Left lobe of liver (tissue), 2 donors: ENCODE measurements around the gene ADCK2. TPM values are rescaled to one million over a fixed set of nuclear protein-coding genes. Genes with fewer than 3 reads are reported as not detected.
A peak's percentile ranks its signal among the peaks of the same experiment; 100 is the strongest.
"Not testable (repeated sequence)": the region's sequence is repeated elsewhere in the genome, so short reads cannot be mapped to it uniquely, and the experiment has no call there.

Experiments used
- ATAC-seq: fragments of 200-7000 bp; cut with Tn5 transposase; one replicate; pipeline ENCODE4 v1.9.1; 2020; ENCODE audit warnings: mild to moderate bottlenecking, moderate library complexity
- DNase-seq: peaks from one replicate; pipeline ENCODE4 v3.0.0-alpha.2; 2020; ENCODE audit warnings: low spot score
- total RNA-seq: library from RNA; stranded (reverse); gene quantifications from one replicate; pipeline ENCODE4 v1.2.1, GENCODE V29; 2021
- donor health status: DM: no; HTN: no; CAD: no; lungs with moderate emphysema.
- donor health status: DM: no; HTN: yes; CAD: no.

The ADCK2 gene
- total RNA-seq, 1 donor from 2014 or later = 11.7 TPM

DNA sequence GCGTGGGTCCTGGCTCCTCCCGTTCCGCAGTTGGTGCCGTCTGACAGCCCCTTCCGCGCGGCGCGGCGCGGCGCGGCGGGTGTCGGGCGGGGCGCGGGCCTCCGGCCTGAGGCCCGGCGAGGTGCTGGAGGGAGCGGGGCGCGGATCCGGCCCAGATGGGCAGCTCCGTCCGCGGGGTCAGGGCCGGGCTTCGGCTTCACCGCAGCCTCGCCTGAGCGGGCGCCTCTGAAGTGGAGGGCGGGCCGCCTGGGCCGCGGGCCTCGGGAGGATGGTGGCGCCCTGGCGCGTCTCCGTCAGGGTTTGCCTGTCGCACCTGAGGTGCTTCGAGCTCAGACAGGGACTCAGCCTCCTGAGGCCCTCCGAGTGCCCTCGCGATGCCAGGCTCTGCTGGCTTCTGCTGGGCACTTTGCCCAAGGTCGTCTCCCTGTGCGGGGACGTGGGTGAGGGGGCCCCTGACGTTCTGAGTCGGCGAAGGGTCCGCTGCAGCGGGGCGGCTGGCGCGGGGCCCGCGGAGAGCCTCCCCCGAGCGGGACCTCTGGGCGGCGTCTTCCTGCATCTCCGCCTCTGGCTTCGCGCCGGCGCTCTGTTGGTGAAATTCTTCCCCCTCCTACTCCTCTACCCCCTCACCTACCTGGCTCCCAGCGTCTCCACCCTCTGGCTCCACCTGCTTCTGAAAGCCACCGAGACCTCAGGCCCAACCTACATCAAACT, 473 bp downstream of the ADCK2 start:
- peak; percentile 62 for DNase-seq
- peak; percentile 61 for ATAC-seq

GRCh38 chr7:140673774-140674155, 1.0 kb downstream of the ADCK2 start:
- no peak for DNase-seq
- ATAC-seq = no peak

DNA sequence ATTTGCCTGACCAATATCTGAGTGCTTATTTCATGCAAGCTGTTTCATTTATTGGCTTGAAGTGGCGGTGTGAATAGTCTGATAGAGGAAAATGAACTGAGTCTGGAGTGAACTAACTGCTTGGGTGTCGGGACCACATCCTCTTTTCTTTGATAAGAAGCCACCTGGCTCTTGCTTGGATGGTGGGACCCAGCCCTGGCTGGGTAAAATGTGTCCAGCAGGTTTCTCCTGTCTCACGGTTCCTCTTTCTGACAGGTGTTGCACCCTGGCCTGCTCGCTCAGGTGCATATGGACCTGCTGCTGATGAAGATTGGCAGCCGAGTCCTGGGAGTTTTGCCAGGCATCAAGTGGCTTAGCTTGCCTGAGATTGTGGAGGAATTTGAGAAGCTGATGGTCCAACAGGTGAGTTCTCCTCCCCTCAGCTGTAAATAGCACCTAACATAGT, 1.6 kb downstream of the ADCK2 start:
- ATAC-seq = no peak
- DNase-seq = no peak

GRCh38 chr7:140674899-140675701, 2.4 kb downstream of the ADCK2 start:
- no peak for DNase-seq
- ATAC-seq = peak; percentile 66

- ATAC-seq = no peak
- DNase-seq = no peak
These were observed 3.0 kb downstream of the ADCK2 start for GRCh38 chr7:140675726-140676125.

DNA sequence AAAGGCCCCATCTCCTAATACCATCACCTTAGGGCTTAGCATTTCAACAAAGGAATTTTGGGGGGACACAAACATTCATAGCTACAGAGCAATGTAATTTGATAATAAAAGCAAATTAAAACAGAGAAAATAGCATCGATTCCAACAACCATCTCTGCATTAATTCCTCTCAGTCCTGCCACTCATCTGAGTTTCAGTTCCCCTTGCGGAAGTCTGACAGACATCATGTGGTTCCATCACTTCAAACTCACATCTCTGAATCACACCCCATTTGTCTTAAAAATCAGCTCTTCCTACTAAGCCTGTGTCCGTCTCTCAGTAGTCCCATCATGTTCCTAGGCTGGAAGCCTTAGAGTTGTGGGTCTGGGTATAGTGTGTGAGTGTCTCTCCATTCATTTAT, 3.6 kb downstream of the ADCK2 start:
- DNase-seq (no peak), ATAC-seq (no peak)

GRCh38 chr7:140676956-140677355, 4.2 kb downstream of the ADCK2 start:
- DNase-seq, ATAC-seq: not testable (repeated sequence)

DNA sequence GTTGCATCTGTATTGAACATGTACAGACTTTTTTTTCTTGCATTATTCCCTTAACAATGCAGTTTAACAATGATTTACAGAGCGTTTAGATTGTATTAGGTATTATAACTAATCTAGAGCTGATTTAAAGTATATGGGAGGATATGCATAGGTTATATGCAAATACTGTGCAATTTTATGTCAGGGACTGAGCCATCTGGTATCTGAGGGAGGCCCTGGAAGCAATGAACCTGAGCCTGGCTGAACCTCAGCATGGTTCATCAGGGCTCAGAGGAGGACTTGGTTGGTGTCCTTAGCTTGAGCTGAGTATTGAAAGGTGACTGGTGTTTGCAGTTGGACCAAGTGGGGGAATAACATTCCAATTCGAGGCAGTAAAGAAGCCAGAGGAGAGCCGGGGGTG, 4.8 kb downstream of the ADCK2 start:
- DNase-seq = no peak
- no peak for ATAC-seq

DNA sequence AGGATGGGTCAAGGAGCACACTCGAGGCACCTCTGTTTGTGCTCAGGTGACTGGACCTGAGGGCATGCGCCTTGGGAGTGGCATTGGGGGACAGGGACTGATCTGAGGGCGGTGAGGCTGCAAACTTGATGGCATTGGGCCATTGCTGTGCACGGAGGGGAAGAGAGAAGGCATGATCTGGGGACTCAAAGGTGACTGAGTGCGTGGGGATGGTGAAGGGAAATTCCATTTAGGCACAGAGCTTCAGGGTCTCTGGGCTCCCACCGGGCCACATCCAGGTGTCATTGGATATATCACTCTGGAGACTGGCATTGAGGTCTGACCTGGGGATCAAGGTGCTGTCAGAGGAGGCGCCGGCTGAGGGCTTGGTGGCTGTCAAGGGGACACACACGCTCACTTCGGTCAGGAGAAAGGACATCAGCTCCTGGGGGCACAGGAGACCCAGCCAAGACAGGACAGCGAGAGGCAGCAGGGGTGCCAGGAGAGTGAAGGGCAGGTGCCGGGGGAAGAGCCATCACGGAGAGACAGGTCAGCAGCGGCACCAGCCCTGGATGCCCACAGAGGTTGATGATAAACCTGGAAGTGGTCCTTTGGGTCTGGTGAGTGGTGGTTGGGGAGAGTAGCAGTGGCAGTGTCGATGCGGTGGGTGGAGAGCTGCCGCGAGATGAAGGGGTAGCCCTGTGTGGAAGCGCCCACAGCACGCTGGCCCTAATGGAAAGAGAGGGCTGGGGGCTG, 5.5 kb downstream of the ADCK2 start:
- ATAC-seq (no peak), DNase-seq (no peak)

DNA sequence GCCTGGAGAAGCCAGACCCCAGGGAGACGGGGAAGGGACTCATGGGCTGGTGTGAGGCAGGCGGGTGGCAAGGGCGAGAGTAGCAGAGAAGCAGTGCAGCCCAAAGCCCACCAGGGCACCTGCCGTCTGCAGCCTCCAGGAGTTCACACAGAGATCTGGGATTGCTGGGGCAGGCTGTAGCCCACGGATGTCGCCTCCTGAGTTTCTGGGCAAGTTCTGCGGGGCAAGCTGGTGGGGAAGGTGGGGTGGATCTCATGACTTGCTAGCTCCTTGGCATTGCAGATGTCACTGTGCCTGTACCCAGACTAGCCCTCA, 6.0 kb downstream of the ADCK2 start:
- ATAC-seq (no peak), DNase-seq (no peak)

DNA sequence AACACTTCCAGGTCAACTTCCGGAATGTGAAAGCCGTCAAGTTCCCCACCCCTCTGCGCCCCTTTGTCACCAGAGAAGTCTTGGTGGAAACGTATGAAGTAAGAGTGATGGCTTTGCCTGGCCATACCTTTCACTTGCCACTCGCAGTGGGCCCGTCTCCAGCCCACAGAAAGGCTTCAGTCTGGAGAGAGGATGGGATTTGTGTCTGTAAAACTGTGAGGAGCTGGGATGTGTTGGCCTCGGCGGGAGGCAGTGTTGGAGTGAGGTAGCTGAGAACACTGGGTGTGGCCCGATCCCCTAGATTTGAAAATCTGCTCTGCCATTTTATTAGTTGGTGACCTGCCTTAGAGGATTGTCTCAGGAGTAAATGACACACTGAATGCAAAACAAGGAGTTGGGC, 6.4 kb downstream of the ADCK2 start:
- DNase-seq (no peak), ATAC-seq (no peak)

- DNase-seq (no peak), ATAC-seq (no peak)
These were observed 8.1 kb downstream of the ADCK2 start for GRCh38 chr7:140680886-140681285.

DNA sequence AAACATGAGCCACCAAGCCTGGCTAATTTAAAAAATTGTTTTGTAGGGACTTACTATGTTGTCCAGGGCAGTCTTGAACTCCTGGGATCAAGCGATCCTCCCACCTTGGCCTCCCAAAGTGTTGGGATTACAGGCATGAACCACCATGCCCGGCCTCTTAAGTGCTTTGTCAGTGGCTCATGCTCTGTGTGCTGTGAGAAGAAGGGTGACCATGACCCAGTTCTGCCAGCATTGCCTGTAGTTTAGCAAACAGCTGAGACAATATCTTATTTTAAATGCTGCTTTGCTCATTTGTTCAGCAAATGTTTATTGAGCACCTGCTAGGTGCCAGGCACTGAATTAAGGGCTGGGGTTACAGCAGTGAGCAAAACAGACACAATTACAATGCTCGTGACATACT, 9.0 kb downstream of the ADCK2 start:
- ATAC-seq = no peak
- no peak for DNase-seq

GRCh38 chr7:140683657-140684056, 10.9 kb downstream of the ADCK2 start:
- peak; percentile 18 for DNase-seq
- no peak for ATAC-seq

DNA sequence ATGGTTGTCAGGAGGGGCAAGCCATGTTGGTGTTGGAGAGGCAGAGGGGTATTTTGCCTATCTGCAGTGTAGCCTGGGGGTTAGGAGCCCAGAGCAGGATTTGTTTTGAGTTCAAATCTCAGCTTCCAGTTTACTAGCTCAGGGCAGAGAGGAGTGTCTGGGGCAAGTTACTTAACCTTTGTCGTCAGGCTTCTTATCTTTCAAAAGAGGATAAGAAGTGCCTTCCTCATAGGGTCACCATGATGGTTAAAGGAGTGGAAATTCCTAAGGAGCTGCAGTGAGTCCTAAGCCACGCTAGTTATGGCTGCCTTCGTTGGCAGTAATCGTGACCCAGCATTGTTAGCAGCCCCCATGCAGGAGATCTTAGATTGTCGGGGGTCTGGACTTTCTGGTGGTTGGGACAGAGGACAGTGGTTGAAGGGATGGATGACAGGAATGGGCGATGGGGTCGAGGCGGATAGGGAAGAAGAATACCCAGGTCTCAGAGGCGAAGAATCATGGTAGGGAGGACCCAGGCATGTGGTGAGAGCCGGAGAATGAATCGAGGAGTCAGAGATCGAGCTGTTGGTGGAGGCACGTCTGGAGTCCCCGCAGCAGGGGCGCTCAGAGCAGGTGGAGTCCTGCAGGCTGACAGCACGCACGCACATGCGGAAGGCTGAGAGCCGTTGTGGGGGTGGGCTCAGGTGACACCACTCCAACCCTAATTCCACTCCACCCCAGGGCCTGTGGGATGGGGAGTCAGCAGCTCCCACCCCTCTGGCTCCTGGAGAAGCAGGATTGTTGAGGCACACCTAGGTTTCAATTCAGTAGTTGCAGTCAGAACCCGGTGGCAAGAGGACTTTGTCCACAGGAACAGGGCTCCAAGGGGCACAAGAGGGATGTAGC, 11.6 kb downstream of the ADCK2 start:
- ATAC-seq (no peak), DNase-seq (no peak)

DNA sequence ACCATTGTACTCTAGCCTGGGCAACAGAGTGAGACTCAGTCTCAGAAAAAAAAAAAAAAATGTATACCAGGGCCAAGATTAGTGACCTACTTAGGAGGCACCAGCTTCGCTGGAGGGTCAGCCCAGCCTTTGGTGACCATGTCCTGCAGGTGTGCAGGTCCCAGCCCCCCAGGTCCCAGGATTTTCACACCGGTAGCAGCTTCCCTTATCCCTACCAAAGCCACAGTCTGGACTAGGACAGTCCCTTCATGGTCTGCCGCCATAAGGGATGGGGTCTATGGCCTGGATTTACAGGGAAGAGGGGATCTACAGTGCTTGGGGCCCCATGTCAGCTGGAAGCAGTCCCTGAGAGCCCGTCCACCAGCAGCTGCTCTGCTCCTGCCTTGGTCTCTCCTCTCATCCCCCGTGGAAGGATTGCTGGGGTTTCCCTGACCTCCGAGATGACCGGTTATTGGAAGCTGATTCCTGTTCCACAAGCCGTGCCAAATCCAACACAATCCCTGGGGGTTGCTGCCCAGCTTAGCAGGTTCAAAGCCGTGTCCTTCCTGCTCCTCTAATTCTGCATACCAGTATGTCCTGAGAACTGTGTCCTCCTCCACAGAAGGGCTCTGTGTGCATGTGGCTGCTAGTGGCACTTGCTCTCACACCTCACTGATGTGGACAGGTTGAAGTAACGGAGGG, 12.8 kb downstream of the ADCK2 start:
- peak; percentile 76 for ATAC-seq
- no peak for DNase-seq

DNA sequence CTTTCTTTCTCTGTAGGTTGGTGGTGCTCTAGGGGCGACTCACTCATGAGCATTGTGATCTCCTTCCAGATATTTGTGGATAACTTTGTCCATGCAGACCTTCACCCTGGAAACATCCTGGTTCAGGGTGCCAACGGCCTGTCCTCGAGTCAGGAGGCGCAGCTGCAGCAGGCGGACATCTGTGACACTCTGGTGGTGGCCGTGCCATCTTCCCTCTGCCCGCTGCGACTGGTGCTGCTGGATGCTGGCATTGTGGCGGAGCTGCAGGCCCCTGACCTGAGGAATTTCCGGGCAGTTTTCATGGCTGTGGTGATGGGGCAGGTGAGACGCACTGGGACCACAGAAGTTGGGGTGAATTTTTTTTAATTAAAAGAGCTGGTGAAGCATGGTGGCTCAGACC, 14.2 kb downstream of the ADCK2 start:
- DNase-seq (no peak), ATAC-seq (no peak)

GRCh38 chr7:140688341-140688740, 15.6 kb downstream of the ADCK2 start:
- no peak for DNase-seq
- no peak for ATAC-seq

DNA sequence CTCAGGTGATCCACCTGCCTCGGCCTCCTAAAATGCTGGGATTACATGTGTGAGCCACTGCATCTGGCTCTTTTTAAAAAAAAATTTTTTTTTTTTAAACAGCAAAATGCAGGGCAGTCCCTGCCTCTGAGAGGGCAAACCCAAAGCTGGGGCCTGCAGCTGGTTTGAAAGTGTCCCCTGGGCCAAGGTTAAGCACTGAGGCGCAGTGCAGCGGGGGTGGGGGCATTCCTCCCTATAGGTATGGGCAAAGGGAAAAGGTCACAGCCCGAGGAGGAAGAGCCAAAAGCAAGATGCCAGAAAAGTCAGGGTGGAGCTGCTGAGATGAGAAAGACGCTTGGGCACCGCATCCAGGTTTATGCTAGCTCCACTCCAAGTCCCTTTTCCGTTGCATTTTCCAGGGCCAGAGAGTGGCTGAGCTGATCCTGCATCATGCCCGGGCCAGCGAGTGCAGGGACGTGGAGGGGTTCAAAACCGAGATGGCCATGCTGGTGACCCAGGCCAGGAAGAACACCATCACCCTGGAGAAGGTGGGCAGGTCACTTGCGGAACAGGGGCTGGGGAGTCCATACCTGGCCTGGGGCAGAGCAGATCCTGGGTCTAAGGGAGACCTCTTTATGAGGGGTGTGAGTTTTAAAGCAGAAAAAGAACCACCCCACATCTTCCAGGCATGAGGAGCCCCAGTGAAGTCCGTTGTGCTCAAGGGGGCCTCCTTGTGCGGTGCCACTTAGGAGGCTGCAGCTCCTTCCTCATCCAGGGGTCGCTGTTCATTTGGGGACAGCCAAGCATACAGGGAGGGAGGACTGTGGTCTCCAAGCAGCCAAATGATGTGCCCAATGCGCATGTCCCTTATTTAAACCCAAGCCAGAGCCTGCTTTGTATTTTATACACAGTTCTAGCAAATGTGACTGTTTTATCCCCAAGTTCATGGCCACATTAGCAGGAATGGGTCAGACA, 16.7 kb downstream of the ADCK2 start:
- no peak for ATAC-seq
- no peak for DNase-seq
